Mucosa of descending colon (tissue), 3 donors: Measurements from ENCODE around the gene DEFB125. TPM values are rescaled to one million over a fixed set of nuclear protein-coding genes. Genes with fewer than 3 reads are reported as not detected.
"Not testable (repeated sequence)": the region's sequence is repeated elsewhere in the genome, so short reads cannot be mapped to it uniquely, and the experiment has no call there.

Experiments
- ATAC-seq: fragments of 200-7000 bp; cut with Tn5 transposase; one replicate; pipeline ENCODE4 v1.9.1; 2020; ENCODE audit warnings: mild to moderate bottlenecking, moderate library complexity
- DNase-seq, 3 donors: peaks; one replicate each; pipeline ENCODE4 v3.0.0-alpha.2; 2020
- H3K36me3 ChIP-seq: fragments of 200-600 bp; one replicate; pipeline ENCODE4 v1.8.0; 2021; ENCODE audit warnings: low read depth, mild to moderate bottlenecking
- H3K4me1 ChIP-seq: fragments of 200-600 bp; one replicate; pipeline ENCODE4 v1.8.0; 2021; ENCODE audit warnings: low read depth, mild to moderate bottlenecking
- H3K4me3 ChIP-seq: fragments of 200-600 bp; one replicate; pipeline ENCODE4 v1.8.0; 2021; ENCODE audit warnings: mild to moderate bottlenecking
- H3K9me3 ChIP-seq: fragments of 200-600 bp; one replicate; pipeline ENCODE4 v1.8.0; 2021; ENCODE audit warnings: mild to moderate bottlenecking
- CTCF ChIP-seq: fragments of 200-600 bp; IDR thresholded peaks from one replicate; pipeline ENCODE4 v1.8.0; 2022; ENCODE audit warnings: antibody characterized with exemption, mild to moderate bottlenecking
- intact Hi-C, 2 donors: fragments of 100-400 bp; cut with DNase I in 1 of 2; cut with micrococcal nuclease in 1 of 2; formaldehyde crosslinking; loops; one replicate each; pipeline versions ENCODE4 v1.11.0 to v1.11.1; 2022; cut with DNase I, micrococcal nuclease
- total RNA-seq, 3 donors: library from RNA; stranded (reverse); fragmentation: NEBNext Ultra II Directional in 2 of 3; extraction: Animal tissue kit (Norgen Biotek cat#: 25700) in 2 of 3; gene quantifications; one replicate each; pipeline versions ENCODE4 v1.2.1 to v1.2.4, GENCODE V29; 2021 to 2023
- donor health status: DM: no; HTN: no; CAD: no; lungs with moderate emphysema.
- donor health status: DM: no; HTN: no; CAD: no.
- donor health status: DM: no; HTN: yes; CAD: no.

DEFB125 gene
- total RNA-seq, 3 donors from 2014 or later = not detected

- intact Hi-C loops = no loop called here
- TF ChIP-seq CTCF = no peak
- Histone ChIP-seq H3K4me3 (no peak overlapping the region), H3K9me3 (no peaks in the 10 kb centered on the region), H3K4me1 (no peaks in the 10 kb centered on the region), H3K36me3 (no peaks in the 10 kb centered on the region)
- no peak for ATAC-seq
- DNase-seq = no peak
Measured at GRCh38 chr20:117518-117917, 30.0 kb downstream of the DEFB125 start.

DNA sequence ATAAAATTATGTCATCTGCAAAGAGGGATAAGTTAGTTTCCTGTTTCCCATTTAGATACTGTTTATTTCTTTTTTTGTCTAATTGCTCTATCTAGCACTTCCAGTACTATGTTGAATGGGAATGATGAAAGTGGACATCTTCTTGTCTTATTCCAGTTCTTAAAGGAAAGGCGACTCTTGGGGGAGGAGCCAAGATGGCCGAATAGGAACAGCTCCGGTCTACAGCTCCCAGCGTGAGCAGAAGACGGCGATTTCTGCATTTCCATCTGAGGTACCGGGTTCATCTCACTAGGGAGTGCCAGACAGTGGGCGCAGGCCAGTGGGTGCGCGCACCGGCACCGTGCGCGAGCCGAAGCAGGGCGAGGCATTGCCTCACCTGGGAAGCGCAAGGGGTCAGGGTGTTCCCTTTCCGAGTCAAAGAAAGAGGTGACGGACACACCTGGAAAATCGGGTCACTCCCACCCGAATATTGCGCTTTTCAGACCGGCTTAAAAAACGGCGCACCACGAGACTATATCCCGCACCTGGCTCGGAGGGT, 42.4 kb downstream of the DEFB125 start:
- DNase-seq, H3K36me3 ChIP-seq, ATAC-seq, H3K4me1 ChIP-seq, intact Hi-C loops, H3K4me3 ChIP-seq, H3K9me3 ChIP-seq: not testable (repeated sequence)

DNA sequence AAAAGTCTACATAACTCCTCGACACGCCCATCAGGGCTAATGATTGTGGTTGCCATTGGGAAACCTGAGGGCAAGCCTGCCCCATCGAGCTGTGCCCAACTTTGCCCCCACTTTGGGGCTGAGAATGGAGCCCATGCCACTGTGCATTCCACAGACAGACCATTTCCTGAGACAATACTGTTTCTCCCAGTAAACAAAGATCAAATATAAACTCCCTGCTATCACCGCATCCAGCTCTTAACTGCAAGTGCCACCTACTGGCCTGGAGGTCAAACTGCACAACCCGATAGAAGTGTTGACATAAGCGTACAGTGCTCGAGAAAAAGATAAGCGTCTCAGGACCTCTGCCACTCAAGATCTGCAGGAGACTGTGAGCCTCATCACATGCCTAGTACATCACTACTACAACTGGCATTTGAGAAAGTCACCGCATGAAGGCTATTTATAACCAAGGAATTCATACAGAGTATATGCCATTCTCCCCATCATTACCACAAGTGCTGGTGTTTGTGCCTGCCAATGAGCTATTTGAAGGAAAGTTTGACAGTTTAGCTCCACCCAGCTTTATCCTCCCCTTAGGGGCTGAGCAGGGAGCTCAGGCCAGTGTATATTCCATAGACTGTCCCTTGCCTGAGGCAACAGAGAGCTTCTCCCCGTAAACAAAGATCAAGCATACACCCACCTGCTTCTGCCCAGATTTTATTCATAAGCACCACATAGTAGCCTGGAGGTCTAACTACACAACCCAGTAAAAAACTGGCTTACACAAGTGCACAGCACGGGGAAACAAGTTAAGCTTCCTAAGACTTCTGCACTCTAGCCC, 50.4 kb downstream of the DEFB125 start:
- intact Hi-C loops = no loop called here
- ATAC-seq (no peak), DNase-seq (no peak)

DNA sequence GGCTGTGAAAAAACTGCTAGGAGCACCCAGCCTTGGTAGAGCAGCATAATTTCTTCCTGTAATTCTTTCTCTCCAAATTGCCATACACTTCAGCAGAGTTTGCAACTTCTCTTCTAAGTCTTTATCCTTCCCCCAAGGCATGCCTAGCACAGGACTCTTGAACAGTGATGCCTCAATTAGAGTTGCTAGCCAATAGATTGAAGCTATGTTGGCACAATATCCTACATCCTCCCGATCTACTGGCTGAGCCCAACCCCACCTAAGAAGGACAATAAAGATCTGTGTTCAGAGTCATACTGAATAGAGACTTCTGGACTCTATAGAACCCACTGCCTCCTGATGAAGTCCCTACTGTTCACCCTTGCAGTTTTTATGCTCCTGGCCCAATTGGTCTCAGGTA, 54.8 kb downstream of the DEFB125 start, which contains the start of gene DEFB126:
DEFB126 (plus strand) TSS at position 301 of the 400 bp plus-strand sequence; CDS start at position 340, 39 bp downstream.
- intact Hi-C loops = no loop called here
- no peak for TF ChIP-seq CTCF
- no peaks in the 10 kb centered on the region for H3K4me1 ChIP-seq
- no peak within 1 kb of the TSS for H3K4me3 ChIP-seq
- no peak for DNase-seq
- H3K9me3 ChIP-seq = no peaks in the 10 kb centered on the region
- no peaks in the 10 kb centered on the region for H3K36me3 ChIP-seq
- ATAC-seq = no peak

More for the DNA sequence above, 50.4 kb downstream of the DEFB125 start:
- H3K9me3 ChIP-seq = no peaks in the 10 kb centered on the region
- H3K36me3 ChIP-seq = no peaks in the 10 kb centered on the region
- H3K4me1 ChIP-seq = no peaks in the 10 kb centered on the region
- no peak overlapping the region for H3K4me3 ChIP-seq
- no peak for TF ChIP-seq CTCF

- intact Hi-C loops = no loop called here
- no peak for ATAC-seq
- TF ChIP-seq CTCF = no peak
Measured at GRCh38 chr20:145877-146276, 58.4 kb downstream of the DEFB125 start.

More at GRCh38 chr20:145877-146276, 58.4 kb downstream of the DEFB125 start:
- DNase-seq = no peak
- H3K4me1 ChIP-seq = no peaks in the 10 kb centered on the region
- no peak overlapping the region for H3K4me3 ChIP-seq
- no peaks in the 10 kb centered on the region for H3K9me3 ChIP-seq
- no peaks in the 10 kb centered on the region for H3K36me3 ChIP-seq

Other genes with a start within 250 kb of the DEFB125 start
- gene DEFB126, start 54.9 kb downstream of the DEFB125 start, total RNA-seq = not detected
- gene DEFB127, start 69.8 kb downstream of the DEFB125 start, total RNA-seq = not detected
- not detected for gene DEFB128, start 102.0 kb downstream of the DEFB125 start, total RNA-seq
- not detected for gene DEFB129, start 139.6 kb downstream of the DEFB125 start, total RNA-seq
- not detected for gene DEFB132, start 170.1 kb downstream of the DEFB125 start, total RNA-seq
- 10 to 100 TPM in 2 of 3 donors, 1 to 10 TPM in 1; 6.8 to 12.1 (median 11.3) TPM for gene C20orf96, start 203.1 kb downstream of the DEFB125 start, total RNA-seq
- 10 to 100 TPM; 12.0 to 18.7 (median 12.6) TPM for gene ZCCHC3, start 209.9 kb downstream of the DEFB125 start, total RNA-seq
- 10 to 100 TPM in 1 of 3 donors, 1 to 10 TPM in 2; 3.9 to 24.0 (median 4.5) TPM for gene SOX12, start 237.9 kb downstream of the DEFB125 start, total RNA-seq